ENCODE results near the gene AGAP2. TPM values are rescaled to one million over a fixed set of nuclear protein-coding genes. Genes with fewer than 3 reads are reported as not detected.

Gene AGAP2
- total and polyA plus RNA-seq, 2 of the 8 experiments (the other 6 are each of a cell fraction or from before 2014, with no cell fraction given) = 1.5 TPM

- POLR2A ChIA-PET (ENCODE audit: partially characterized antibody) = interaction anchor here (0.9 to 2.1 kb wide), 4 partner anchors 22 to 51 kb away, joined by 3 to 11 read pairs (median 5); partner anchors contain the start of genes AGAP2 and TSPAN31
- TF ChIP-seq CTCF (IDR thresholded peaks at IDR 0.05; ENCODE audit: control extremely low read depth in 1 of 3, insufficient read depth in 1 of 3, low read depth in 1 of 3, low read length in 3 of 3) (no peak), FOSL1 (IDR thresholded peaks at IDR 0.05; ENCODE audit: insufficient read depth, low read depth, low read length) (no peak), SAP30 (IDR thresholded peaks at IDR 0.05; ENCODE audit: insufficient read depth, insufficient replicate concordance, low read length) (no peak), TEAD4 (IDR thresholded peaks at IDR 0.05; ENCODE audit: low read depth, low read length) (no peak), E2F6 (IDR thresholded peaks at IDR 0.05) (no peak), KDM5A (IDR thresholded peaks at IDR 0.05; ENCODE audit: low read length) (no peak), RBBP5 (IDR thresholded peaks at IDR 0.05; ENCODE audit: borderline replicate concordance, low read depth, low read length) (no peak), HDAC6 (IDR thresholded peaks at IDR 0.05; ENCODE audit: low read depth, low read length) (no peak), GABPA (IDR thresholded peaks at IDR 0.05; ENCODE audit: borderline replicate concordance, insufficient read depth, low read length) (no peak)
Measured at GRCh38 chr12:57693317-57693658, 45.3 kb downstream of the AGAP2 start.

More at GRCh38 chr12:57693317-57693658, 45.3 kb downstream of the AGAP2 start:
- Histone ChIP-seq H2BK12ac (ENCODE audit: low read depth, low read length) (no peak overlapping the region), H3K14ac (ENCODE audit: insufficient read length) (no peak overlapping the region), H2BK120ac (replicated peaks; ENCODE audit: low read depth, low read length) (no peak overlapping the region), H2AK5ac (ENCODE audit: low read depth, low read length) (no peak overlapping the region), H3K79me1 (ENCODE audit: low read depth, low read length) (no peaks in the 10 kb centered on the region), H3K4me3 (ENCODE audit: extremely low read depth in 1 of 4, insufficient read depth in 2 of 4, low read depth in 3 of 4, low read length in 4 of 4) (peak overlapping the region in 1 of 4 experiments; percentile 86; a peak in 2 of 8 replicates), H2BK5ac (ENCODE audit: low read depth, low read length) (no peak overlapping the region), H3K27me3 (replicated peaks in 1 of 4; ENCODE audit: control insufficient read depth in 3 of 4, extremely low read depth in 1 of 4, insufficient read depth in 3 of 4, low read length in 3 of 4) (no peaks in the 10 kb centered on the region), H3K4ac (replicated peaks; ENCODE audit: insufficient read length, low read depth, low read length) (no peak overlapping the region), H2BK20ac (ENCODE audit: low read length) (no peak overlapping the region), H3K23ac (ENCODE audit: insufficient read length) (no peak overlapping the region), H3K56ac (replicated peaks; ENCODE audit: insufficient read length, low read depth, low read length) (no peak overlapping the region), H3K4me2 (ENCODE audit: insufficient read depth in 1 of 2, low read depth in 2 of 2, low read length in 2 of 2) (peak overlapping the region in 1 of 2 experiments; percentile 47; a peak in 3 of 4 replicates), H4K8ac (ENCODE audit: extremely low read depth, insufficient read depth, low read length) (no peak overlapping the region; the same call in 1 of the 2 replicates), H3K23me2 (ENCODE audit: low read depth, low read length) (peaks cover 4% of the 10 kb centered on the region; the same call in 1 of the 2 replicates), H4K91ac (replicated peaks; ENCODE audit: insufficient read length, low read length) (no peak overlapping the region), H3K9ac (replicated peaks in 1 of 4; ENCODE audit: extremely low read depth in 1 of 4, low read depth in 3 of 4, low read length in 3 of 4) (no peak overlapping the region), H4K20me1 (replicated peaks in 1 of 2; ENCODE audit: control insufficient read depth in 1 of 2, insufficient read depth in 2 of 2, low read length in 2 of 2) (no peaks in the 10 kb centered on the region), H2AFZ (ENCODE audit: low read length) (no peak overlapping the region), H3K36me3 (ENCODE audit: control insufficient read depth in 2 of 4, insufficient read depth in 4 of 4, low read length in 3 of 4) (peaks cover 0 to 4% (median 2%) of the 10 kb centered on the region in 4 experiments; a peak in 4 of 8 replicates), H3K4me1 (replicated peaks in 1 of 4; ENCODE audit: control insufficient read depth in 3 of 4, insufficient read depth in 4 of 4, low read length in 3 of 4) (peaks cover 0 to 5% (median 1%) of the 10 kb centered on the region in 4 experiments; a peak in 1 of 7 replicates), H3K27ac (ENCODE audit: low read depth, low read length) (no peak overlapping the region), H3K18ac (ENCODE audit: extremely low read depth, low read length) (no peak overlapping the region), H3K9me3 (ENCODE audit: insufficient read depth in 2 of 2, low read depth in 1 of 2, low read length in 1 of 2) (no peaks in the 10 kb centered on the region), H3K79me2 (ENCODE audit: control insufficient read depth in 1 of 2, insufficient read depth in 2 of 2, low read length in 2 of 2) (no peaks in the 10 kb centered on the region), H2BK15ac (ENCODE audit: low read length) (no peak overlapping the region), H4K5ac (ENCODE audit: insufficient read length, low read depth, low read length) (no peak overlapping the region)
- no peak for DNase-seq (ENCODE audit: low read depth in 1 of 2, low spot score in 2 of 2)
- no peak for FAIRE-seq
- 57% methylated on average over 10 of the region's 10 CpGs; no CpG with 5 or more reads in 1 of the 2 experiments for WGBS, 2 experiments (ENCODE audit: extremely low coverage in 1 of 2, insufficient coverage in 1 of 2, insufficient read length in 1 of 2, insufficient replicate concordance in 2 of 2, low coverage in 1 of 2, low lambda C conversion rate in 2 of 2, missing lambda C conversion rate in 1 of 2)
- CTCF ChIA-PET (ENCODE audit: partially characterized antibody) = interaction anchor here (0.6 to 3.5 kb wide), 33 partner anchors 8 to 126 kb away, joined by 3 to 19 read pairs (median 5); partner anchors contain the start of genes B4GALNT1, EEF1AKMT3 and METTL1
